SIG-M5 (cell line): ENCODE data around the gene PODN.

Experiments
- DNase-seq: peaks from one replicate; lab custom pipeline; 2025; lab: John Stamatoyannopoulos, UW

The PODN gene

DNA sequence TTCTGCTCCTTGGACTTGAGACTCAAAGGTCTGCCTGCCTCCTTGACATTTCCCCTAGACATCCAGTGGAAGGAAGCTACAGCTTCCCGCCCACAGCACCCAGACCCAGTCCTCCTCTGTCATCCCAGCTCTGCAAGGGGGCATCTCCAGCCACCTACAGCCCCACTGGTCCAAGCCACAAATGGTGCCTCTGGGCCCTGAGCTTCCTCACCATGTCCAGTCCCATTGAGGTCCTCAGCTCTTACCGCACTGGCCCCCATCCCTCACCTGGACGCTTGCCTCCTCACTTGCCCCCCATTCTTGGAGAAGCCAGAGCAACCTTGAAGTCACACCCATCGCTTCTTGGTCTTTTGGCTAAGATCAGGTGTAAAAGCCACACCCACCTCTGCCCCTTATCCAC, 13.2 kb downstream of the PODN start:
- DNase-seq: no peak

DNA sequence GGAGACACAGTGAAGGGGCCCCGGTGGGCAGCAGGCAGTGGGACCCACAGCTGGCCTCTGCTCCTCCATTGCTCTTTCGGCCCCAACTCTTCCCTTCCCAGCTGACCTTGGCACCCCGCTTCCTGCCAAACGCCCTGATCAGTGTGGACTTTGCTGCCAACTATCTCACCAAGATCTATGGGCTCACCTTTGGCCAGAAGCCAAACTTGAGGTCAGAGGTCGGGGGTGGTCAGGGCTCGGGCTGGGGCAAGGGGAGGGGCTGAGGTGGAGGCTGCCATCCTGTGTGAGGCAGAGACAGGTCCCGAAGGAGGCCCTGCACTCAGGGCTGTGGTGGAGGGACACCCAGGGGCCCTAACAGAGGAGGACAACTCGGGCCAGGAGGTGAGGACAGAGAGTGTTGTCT, 13.7 kb downstream of the PODN start:
- no peak for DNase-seq

DNA sequence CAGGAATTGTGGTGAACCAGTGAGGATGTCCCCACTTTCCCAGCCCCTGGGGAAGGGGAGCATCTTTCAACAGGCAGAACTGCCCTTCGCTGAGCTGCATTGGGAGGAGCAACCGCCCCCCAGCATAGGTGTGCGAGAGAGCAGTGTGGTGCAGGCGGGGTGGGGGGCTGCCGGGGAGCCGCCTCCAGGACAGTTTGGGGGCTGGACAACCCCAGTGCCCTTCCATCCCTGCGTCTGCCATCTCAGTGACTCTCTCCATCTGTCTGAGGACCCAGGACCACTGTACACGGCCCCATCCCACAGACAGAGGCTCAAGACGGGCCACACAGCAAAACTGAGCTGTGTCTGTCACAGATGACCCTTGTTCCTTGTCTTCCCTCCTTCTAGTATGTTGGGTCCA, 14.2 kb downstream of the PODN start:
- DNase-seq: no peak

DNA sequence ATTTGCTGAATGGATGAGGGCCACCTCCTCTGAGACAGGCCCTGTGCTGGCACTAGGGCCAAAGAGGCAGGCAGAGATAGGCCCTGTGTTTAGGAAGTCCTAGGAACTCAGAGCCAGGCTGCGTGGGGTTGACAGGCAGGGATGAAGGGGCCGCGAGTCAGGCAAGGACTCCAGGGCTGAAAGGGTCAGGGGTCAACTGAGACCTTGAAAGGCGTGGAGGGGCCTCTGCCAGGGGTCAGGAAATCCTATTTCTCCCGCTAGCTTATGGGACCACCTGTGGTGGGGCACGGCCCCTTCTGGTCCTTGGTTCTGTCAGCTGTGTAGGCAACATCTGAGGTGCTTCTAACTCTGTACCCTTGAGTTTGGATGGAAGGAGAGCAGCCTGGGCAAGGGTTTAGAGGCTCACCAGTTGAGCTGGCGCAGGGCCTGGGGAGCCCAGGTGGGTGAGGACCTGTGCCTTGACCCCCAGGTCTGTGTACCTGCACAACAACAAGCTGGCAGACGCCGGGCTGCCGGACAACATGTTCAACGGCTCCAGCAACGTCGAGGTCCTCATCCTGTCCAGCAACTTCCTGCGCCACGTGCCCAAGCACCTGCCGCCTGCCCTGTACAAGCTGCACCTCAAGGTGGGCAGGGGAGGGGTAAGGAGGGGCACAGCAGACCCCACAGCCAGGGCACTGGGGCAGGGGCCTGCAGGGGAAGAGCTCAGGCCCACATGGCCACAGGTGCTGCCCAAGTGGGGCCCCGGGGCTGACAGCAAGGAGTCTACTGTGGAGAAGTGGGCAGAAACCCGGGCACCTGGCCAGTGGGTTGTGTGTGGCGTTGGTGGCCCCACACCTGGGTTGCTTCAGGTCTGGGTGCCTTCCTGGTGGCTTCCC, 14.9 kb downstream of the PODN start:
- DNase-seq: no peak

DNA sequence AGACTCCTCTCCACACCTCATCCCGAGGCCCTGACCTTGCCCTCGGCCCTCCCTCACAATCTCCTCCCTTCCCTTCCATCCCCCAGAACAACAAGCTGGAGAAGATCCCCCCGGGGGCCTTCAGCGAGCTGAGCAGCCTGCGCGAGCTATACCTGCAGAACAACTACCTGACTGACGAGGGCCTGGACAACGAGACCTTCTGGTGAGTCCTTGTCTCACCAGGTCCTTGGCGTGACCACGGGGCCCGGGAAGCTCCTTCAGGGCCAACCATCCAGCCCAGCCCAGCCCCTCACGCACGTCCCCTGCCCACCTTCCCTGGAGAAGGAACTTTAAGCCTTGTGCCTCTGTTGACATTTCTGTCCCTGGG, 15.6 kb downstream of the PODN start:
- no peak for DNase-seq

DNA sequence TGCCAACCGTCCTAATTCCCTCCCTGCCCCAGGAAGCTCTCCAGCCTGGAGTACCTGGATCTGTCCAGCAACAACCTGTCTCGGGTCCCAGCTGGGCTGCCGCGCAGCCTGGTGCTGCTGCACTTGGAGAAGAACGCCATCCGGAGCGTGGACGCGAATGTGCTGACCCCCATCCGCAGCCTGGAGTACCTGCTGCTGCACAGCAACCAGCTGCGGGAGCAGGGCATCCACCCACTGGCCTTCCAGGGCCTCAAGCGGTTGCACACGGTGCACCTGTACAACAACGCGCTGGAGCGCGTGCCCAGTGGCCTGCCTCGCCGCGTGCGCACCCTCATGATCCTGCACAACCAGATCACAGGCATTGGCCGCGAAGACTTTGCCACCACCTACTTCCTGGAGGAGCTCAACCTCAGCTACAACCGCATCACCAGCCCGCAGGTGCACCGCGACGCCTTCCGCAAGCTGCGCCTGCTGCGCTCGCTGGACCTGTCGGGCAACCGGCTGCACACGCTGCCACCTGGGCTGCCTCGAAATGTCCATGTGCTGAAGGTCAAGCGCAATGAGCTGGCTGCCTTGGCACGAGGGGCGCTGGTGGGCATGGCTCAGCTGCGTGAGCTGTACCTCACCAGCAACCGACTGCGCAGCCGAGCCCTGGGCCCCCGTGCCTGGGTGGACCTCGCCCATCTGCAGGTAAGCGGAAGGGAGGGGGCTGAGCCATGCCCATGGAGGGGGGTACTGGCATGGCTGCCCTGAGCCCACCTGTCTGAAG, 16.5 kb downstream of the PODN start:
- DNase-seq: no peak

DNA sequence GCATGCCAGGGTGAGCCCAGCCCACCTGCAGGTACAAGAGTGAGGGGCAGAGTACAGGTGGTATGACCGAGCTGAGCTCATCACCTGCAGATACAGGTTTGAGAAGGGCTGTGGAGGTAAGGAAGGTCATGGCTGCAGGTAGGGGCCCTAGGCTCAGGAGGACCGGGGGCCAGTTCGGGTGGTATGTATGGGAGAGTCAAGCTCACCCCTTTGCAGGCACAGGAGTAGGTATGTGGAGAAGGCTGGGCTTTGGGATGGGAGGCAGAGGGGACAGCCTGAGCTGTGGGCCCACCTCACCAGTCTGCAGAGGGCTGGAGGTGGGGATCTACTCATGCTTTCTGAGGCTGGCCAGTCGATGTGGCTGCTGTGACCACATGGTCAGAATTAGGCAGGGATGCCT, 17.2 kb downstream of the PODN start:
- no peak for DNase-seq

DNA sequence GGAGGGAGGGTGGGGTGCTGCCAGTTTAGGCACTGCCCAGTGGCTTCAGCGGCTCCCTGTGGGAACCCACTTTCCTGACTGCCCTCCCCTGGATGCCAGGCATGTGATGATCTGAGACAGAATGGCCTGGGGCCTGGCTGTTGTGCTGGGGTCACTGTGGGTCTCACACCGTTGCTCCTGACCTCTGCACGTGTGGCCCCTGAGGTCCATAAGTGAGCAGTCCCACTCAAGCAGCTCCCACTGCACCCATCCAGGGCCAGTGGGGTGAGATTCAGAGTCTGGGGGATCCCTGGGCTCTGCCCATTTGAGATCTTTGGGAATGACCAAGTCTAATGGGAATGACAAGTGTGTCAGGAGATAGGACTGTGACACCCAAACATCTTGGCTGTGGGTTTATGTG, 18.0 kb downstream of the PODN start:
- DNase-seq: no peak

DNA sequence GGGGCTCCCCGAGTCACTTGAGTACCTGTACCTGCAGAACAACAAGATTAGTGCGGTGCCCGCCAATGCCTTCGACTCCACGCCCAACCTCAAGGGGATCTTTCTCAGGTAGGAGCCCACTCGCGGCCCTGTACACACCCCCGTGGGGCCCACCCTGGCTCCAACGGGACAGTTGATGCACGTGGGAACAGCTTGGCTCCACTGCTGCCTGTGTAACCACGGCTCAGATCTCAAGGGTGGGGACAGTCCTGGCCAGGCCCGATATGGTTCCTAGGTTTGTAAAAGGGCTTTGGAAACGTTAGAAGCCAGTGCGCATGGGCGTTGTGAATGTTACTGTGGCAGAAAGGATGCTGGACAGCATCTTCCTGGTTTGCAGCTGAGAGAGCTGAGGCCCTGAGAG, 18.8 kb downstream of the PODN start:
- DNase-seq: no peak

DNA sequence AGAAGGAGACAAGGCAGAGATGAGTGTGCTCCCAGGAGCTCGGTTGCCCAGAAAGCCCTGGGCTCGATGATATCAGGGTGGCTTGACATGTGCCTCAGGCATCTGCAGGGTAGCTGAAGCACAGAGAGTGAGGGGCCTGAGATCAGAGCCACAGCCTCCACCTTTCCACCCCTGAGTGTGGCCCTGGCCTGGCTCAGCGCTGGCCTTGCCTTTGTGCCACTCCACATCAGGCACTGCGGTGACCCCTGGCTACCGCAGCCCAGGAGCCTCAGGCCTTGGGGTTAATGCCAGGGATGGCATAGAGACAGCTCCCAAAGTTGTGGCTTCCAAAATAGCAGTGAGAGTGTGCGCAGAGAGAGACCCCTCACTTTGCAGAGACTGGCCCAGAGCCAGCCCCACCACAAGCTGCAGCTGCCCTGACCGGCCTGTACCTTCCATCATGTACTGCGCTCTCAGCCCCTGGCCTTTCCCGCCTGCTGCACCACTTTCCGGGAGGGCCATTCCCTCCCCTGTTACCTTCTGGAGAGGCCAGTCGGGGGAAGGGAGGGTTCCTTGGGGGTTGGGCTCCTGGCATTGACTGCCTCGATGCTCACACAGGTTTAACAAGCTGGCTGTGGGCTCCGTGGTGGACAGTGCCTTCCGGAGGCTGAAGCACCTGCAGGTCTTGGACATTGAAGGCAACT, 19.5 kb downstream of the PODN start:
- DNase-seq: no peak

DNA sequence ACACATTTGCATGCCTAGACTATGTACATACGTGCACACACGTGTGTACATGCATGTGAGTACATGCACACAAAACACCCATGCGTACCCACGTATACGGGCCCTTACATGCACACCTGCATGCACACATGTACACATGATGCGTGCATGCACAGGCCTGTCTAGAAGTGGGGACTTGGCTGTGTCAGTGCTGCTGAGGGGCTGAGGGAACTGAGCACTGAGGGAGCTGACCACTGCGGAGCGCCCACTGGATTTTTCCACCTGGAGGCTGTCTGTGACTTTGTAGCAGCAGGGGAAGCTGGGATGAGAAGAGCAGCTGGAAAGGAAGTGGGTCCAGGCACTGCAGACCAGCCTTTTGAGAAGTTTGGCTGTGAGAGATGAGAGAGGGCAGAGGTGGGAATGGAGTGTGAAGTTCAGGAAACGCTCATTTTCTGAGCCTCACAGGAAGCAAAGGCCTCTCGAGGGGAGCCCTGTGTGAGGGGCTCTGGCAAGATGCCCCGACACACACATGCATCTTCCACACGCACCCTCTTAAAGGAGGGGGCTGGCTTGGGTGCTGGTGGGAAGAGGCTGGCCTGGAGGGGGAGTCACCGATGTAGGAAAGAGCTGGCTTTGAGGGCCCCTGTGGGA, 20.9 kb downstream of the PODN start:
- no peak for DNase-seq

DNA sequence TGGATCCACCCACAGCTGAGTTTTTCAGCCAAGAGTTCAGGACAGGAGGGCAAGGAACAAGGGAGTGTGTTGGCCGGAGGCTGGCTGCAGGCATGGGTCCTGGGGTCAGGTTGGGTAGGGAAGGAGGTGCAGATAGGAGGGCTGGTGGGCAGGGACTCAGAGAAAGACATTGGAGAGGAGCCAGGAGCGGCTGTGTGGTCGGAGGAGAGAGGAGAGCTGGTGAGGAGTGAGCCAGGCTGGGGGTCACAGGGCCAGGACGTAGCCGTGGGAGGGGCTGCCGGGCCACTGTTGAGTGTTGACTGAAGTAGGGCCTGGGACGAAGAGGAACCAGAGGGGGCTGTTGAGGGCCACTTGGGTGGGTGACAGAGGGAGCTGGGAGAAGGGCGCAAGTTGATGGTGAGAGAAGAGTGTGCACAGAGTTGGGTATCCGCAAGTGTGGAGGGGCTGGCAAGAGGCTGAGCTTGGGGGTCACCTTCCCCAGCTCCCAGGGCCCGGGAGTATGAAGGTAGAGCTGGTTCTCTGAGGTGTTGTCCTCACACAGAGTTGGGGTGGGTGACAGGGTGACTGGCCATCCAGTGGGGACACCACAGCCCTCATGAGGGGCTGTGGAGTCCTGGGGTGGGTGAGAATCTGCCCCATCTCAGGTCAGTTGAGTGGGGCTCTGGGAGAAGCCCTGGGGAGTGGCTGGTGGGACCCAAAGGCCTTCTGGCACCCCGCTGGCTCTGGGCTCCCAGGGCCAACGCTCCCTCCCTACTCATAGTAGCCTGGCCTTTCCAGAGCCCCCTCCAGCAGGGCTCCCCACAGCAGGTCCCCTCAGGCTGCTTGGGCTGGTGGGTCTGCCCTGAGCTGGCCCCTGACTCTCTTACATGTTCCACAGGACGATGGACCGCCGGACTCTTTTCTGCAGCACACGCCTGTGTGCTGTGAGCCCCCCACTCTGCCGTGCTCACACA, 21.9 kb downstream of the PODN start:
- DNase-seq: no peak

DNA sequence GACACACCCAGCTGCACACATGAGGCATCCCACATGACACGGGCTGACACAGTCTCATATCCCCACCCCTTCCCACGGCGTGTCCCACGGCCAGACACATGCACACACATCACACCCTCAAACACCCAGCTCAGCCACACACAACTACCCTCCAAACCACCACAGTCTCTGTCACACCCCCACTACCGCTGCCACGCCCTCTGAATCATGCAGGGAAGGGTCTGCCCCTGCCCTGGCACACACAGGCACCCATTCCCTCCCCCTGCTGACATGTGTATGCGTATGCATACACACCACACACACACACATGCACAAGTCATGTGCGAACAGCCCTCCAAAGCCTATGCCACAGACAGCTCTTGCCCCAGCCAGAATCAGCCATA, 22.6 kb downstream of the PODN start:
- no peak for DNase-seq

DNA sequence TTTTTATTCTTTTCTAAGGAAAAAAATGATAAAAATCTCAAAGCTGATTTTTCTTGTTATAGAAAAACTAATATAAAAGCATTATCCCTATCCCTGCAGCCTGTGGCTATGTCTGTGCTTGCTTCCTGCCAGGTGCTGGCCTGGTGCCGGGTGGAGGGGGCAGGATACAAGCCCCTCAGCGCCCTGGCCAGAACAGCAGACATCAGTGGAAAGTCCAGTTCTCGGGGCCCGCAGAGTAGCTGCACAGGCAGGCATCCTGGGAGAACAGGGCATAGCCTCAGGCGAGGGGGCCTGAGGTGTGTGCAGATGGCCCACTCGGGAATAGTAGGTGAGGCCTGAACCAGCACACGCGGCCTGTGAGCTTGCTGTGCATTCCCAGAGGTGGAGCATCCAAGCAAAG, 23.4 kb downstream of the PODN start:
- no peak for DNase-seq

DNA sequence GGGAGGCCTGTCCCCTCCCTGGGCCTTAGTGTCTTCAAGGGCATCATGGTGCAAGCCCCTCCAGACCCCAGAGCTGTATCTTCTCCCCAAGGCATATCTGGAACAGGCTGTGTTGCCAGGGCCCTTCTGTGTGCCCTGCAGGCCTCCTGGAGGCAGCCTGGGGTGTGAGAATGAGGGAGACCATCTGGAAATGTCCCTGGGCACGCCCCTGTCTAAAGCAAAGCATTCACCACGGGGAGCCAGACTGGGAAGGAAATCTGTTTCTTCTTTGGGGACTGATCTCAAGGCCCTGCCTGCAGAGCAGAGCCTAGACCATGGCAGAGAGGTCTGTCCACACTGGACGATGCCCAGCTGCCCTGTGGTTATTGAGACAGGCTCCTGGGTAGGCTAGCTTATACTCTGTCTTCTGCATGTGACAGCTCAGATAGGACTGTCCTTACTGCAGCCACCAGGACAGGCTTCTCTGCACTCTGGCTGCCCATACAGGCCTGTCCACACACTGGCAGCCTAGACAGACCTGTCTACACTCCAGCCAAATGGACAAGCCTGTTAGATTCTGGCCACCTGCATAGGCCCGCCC, 24.6 kb downstream of the PODN start:
- no peak for DNase-seq

DNA sequence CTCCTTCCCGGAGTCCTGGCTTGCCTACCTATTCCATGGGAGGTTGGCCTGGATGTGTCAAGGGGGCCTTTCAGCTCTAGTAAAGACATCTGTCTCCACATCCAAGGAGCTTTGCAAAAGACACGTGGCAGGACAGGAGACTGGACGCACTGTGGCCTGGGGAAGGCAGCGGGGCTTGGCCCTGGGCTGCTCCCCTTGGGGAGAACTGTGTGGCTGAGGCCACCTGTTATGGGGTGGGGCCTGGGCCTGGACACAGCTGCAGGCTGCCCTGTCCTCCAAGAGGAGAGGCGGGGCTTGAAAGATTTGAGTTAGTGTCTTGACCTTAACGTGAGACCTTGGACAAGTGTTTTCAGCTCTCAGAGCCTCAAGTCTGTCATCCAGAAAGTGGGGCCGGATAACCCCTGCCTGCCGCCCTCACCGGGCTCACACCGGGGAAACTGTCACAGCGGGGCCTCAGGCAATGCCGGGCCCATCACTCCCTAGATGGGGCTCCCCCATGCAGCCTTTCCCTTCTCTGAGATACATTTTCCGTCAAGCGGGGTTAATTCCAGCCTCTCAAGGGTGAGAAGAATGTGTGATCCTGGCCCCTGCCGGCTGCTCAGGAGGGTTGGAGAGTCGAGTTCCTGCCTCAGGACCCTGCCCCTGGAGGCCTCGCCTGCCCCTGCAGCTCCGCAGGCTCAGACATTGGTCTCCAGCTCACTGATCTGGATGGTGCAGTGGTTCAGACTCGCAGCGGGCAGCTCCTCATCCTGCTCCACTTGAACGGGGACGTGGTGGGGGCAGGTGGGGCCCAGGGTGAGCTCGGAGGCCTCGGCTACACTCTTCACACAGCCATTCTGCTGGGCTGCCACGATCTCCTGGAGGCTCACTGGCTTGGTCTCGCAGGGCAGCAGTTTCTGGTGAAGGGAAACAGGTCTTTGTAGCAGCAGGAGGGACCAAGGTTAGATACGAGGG, 25.6 kb downstream of the PODN start:
- DNase-seq: no peak

DNA sequence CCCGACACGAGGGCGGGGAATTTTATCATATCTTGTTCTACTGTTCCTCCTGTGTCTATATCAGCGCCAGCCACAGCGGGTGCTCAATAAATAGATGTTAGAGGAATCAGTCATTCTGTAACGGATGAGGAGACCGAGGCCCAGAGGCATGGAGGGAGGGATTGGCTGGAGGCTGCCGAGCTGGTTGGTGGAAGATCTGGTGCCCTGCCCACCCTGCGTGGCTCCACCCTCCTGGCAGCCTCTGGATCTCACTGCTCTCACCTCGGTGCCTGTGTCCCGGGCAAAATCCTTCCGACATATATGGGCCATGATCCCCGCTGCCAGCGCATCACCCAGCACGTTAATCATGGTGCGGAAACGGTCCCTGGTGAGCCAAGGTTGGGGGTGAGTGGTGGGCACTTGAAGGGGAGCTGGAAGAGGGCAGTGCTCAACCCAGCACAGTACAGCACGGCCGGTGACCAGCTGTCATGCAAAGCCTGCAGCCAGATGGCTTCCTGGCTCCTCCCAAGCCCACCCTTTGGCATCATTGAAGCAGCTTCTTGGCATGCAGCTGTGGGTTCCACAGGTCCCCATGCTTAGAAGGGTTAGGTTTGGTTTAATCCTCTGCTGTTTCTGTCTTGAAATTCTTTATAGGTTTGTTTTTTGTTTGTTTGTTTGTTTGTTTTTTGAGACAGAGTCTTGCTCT, 26.7 kb downstream of the PODN start:
- DNase-seq: no peak

DNA sequence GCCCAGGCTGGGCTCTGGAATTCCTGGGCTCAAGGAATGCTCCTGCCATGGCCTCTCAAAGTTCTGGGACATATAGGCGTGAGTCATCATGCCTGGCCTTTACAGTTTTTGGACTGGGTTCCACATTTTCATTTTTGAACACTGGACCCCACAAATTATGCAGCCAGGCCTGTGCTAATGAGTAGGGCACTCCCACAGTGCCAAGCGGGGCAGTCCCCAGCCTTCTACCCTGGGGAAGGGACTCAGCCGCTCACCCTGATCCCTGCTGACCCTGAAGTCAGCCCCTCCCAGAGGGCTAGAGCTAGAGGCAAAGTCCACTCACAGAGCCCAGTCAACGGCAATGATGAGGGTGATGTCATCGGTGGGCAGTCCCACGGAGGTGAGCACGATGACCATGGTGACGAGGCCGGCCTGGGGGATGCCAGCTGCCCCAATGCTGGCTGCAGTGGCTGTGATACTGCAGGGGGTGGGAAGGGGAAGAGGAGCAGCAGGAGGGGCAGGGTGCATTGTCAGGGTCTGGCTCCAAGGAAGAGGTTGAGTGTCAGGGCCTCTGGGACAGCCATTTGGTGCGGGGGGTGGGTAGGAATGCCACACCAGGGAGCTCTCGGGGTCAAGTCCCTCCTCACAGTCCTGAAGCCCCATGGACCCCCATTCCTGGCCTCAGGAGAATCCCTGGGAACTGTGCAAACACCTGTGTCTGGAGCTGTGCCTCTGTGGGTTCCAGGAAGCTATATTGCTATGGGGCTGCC, 27.6 kb downstream of the PODN start:
- no peak for DNase-seq
